ENCODE measurements around the gene CMTM4.
"Not testable (repeated sequence)": the region's sequence is repeated elsewhere in the genome, so short reads cannot be mapped to it uniquely, and the experiment has no call there.

The CMTM4 gene

GRCh38 chr16:66611911-66612310 is 84.6 kb downstream of the CMTM4 start:
- DNase-seq, result not testable (repeated sequence)

GRCh38 chr16:66610111-66610820 is 86.3 kb downstream of the CMTM4 start:
- DNase-seq, result no peak

- DNase-seq, result no peak
Measured at GRCh38 chr16:66609139-66609510, 87.4 kb downstream of the CMTM4 start.

GRCh38 chr16:66608241-66609138 is 88.1 kb downstream of the CMTM4 start:
- DNase-seq, result peak; percentile 82 to 83

- no peak for DNase-seq
Measured at GRCh38 chr16:66605979-66606751, 90.4 kb downstream of the CMTM4 start.

GRCh38 chr16:66605177-66605978 is 91.2 kb downstream of the CMTM4 start:
- peak; percentile 29 to 33 for DNase-seq

GRCh38 chr16:66604376-66605176 is 92.0 kb downstream of the CMTM4 start, which contains the start of gene CMTM3:
Gene CMTM3 (plus strand): TSS chr16:66604704. CDS start chr16:66604806, 102 bp downstream.
- DNase-seq, result peak; percentile 65 to 70

GRCh38 chr16:66603537-66604375 is 92.8 kb downstream of the CMTM4 start:
- peak; percentile 61 to 62 for DNase-seq

GRCh38 chr16:66601471-66601870 is 95.1 kb downstream of the CMTM4 start:
- no peak for DNase-seq

GRCh38 chr16:66600477-66600876 is 96.1 kb downstream of the CMTM4 start:
- no peak for DNase-seq

- no peak for DNase-seq
Measured at GRCh38 chr16:66599726-66600125, 96.8 kb downstream of the CMTM4 start.

- DNase-seq, result no peak
Measured at GRCh38 chr16:66598111-66598510, 98.4 kb downstream of the CMTM4 start.

- no peak for DNase-seq
Measured at GRCh38 chr16:66596986-66597848, 99.3 kb downstream of the CMTM4 start.

- DNase-seq, result not testable (repeated sequence)
Measured at GRCh38 chr16:66596559-66596958, 100.0 kb downstream of the CMTM4 start.

- DNase-seq, result no peak
Measured at GRCh38 chr16:66594739-66595138, 101.8 kb downstream of the CMTM4 start.

- no peak for DNase-seq
Measured at GRCh38 chr16:66592814-66593213, 103.7 kb downstream of the CMTM4 start.

- DNase-seq, result no peak
Measured at GRCh38 chr16:66592241-66592640, 104.3 kb downstream of the CMTM4 start.

- no peak for DNase-seq
Measured at GRCh38 chr16:66591018-66591417, 105.5 kb downstream of the CMTM4 start.

GRCh38 chr16:66590322-66590721 is 106.2 kb downstream of the CMTM4 start:
- no peak for DNase-seq
